ENCODE data around the gene POLR3G.

Gene POLR3G, protein sequence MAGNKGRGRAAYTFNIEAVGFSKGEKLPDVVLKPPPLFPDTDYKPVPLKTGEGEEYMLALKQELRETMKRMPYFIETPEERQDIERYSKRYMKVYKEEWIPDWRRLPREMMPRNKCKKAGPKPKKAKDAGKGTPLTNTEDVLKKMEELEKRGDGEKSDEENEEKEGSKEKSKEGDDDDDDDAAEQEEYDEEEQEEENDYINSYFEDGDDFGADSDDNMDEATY

GRCh38 chr5:90474235-90475107 lies at the start of gene POLR3G, which contains the start of gene MBLAC2:
TSS of gene POLR3G (plus strand) at chr5:90474864. CDS start at chr5:90485568, 10,704 bp downstream.
TSS of gene MBLAC2 (minus strand) at chr5:90474771. CDS start at chr5:90474292, 479 bp downstream.
- DNase-seq (ENCODE audit: low read depth), result peak; percentile 75

- no peak for DNase-seq (ENCODE audit: low read depth)
These were observed 40.4 kb upstream of the POLR3G start for GRCh38 chr5:90434116-90434714.

DNA sequence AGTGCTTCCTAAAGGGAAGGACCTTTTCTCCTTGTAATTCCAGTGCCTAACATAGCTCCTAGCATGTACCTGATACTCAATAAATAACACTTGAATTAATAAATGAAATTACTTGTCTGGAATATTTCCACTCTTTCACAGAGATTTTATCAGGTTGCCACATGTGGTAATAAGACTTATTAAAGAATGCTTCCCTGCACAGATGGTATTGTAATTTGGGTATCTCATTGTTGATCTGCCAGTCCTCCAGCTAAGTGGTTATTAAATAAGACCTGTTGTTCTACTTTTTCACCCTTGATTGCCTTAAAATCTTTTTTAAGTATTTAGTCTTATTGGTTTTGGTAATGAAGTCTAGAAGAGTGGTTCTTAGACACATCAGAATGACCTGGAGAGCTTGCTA lies 37.0 kb upstream of the POLR3G start:
- DNase-seq (ENCODE audit: low read depth), result no peak

DNA sequence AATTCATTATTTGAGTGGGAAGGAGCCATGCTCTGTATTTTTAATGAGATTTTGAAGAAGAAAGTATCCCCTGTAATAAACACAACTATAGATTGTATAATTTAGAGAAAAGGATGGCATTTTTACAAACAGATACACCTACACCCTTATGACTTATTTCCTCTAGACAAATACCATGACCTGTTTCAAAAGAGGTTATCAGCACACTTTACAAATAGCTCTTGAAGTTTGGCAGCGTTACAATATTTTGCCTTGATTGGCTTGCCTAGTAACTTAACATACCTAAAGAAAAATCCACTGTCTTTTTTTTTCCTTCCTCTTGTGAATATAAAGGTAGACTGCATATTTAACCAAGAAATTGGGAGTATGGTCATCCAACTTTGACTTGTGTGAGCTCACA lies 36.6 kb upstream of the POLR3G start:
- DNase-seq (ENCODE audit: low read depth), result no peak

- DNase-seq (ENCODE audit: low read depth), result no peak
These were observed 34.0 kb upstream of the POLR3G start for GRCh38 chr5:90440644-90441043.

DNA sequence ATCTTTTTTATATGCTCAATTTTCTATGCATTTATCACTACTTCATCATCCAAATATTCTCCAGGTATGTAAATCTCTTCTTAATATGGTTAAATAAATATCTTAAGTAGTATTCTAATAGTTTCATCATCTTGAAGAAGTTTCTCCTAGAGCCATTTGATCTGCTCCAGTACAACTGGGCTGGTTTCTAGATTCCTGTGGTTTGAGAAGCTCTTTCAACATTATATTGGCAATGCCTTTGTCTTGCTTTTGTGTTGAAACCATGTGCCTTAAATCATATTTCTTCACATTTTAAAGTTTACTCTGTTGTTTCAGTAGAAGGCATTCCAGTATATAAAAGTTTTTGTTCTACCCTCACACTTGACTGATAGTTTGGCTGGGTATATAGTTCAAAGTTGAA lies 27.7 kb upstream of the POLR3G start:
- no peak for DNase-seq (ENCODE audit: low read depth)

- DNase-seq (ENCODE audit: low read depth), result no peak
These were observed 13.4 kb upstream of the POLR3G start for GRCh38 chr5:90461288-90461687.

- DNase-seq (ENCODE audit: low read depth), result no peak
These were observed 1.8 kb upstream of the POLR3G start for GRCh38 chr5:90472783-90473395.

DNA sequence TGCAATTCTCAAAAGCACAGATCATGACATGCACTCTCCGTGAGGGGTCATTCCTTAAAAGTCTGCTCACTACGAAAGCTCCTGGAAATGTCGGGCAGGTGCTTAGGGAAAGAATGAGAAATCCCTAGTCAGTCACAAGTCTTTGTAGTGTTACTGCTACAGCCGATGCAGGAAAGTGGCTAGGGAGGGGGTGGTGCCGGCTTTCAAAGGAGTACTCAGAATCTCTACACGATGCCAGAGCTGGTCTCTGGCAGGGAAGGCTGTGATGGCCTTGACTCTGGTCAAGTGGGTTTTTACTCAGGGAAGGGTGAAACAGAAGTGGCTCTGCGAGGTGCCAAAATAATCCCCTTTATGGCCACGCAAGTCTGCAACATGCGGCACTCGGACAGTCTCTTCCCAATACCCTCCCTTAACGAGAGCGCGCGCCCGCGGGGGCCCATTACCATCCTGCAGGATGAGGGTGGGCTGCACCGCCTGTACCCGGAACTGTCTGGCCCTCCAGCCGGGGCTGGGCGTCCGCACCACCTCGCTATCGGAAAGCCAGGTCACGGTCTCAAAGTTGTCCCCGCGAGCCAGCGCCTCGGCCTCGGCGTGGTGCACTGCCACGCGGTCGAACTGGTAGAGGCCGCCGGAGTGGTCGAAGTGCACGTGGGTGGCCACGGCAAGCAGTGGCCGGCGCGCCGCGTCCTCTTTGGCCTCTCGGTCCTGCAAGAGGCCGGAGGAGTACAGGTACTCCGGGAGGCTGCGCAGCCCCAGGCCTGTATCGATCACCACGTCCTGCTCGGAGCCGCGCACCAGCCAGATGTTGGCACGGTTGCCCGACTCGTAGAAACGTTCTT lies 1.0 kb upstream of the POLR3G start:
- DNase-seq (ENCODE audit: low read depth), result peak; percentile 17

- DNase-seq (ENCODE audit: low read depth), result no peak
These were observed 844 bp downstream of the POLR3G start for GRCh38 chr5:90475436-90475980.

DNA sequence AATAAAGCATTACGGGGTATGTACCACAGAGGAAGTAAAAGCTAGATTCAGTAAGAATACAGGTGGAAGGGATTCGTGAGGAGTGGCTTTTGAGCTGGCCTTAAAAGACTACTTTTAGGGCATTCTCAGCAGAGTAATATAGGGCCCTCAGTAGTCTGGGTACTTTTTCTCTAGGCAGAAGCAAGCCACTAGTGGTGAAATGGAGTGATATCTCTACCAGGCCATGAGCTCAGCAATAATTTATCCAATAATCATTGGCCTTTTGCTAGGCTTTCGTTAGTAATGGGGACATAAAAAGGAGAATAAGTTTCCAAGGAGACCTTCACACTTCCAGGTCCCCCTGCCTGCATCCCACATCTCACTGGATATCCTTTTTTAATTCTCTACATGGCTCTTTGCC lies 1.7 kb downstream of the POLR3G start:
- DNase-seq (ENCODE audit: low read depth), result no peak

- no peak for DNase-seq (ENCODE audit: low read depth)
These were observed 2.4 kb downstream of the POLR3G start for GRCh38 chr5:90477073-90477472.

GRCh38 chr5:90477621-90478215 lies 3.1 kb downstream of the POLR3G start:
- DNase-seq (ENCODE audit: low read depth), result no peak

DNA sequence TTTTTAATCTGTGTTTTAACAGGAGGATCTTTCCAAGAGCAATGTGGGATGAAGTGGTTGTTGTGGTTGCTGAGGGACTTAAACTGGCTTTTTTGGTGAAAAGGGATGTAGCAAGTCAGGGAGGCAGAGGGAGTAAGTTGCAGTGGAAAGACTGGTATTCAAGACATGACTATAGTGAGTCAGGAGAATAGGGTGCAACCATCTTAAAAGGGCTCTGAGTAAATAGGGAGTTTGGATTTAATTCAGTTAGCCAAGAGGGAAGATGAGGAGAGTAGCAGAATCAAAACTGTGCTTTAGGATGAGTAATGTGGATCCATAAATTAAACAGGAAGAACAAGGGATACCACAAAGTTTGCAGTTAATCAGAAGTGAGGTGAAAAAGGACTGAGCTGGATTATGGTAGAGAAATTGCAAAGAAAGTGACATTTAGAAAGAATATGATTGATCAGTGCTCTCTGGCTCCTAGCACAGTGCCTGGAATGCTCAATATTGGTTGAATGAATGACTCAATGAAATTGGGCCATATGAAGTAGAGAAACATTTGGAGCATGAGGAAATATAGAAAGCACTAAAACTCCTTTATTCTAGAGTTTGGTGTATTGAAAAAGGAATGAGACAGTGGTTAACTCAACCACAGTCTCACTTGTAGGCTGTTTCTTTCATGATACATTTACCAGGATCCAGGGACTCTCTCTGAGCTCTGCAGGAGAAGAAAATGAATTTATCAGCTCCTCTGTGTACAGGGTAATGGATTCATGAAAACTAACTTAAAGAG lies 5.1 kb downstream of the POLR3G start:
- DNase-seq (ENCODE audit: low read depth), result no peak

- DNase-seq (ENCODE audit: low read depth), result no peak
These were observed 6.0 kb downstream of the POLR3G start for GRCh38 chr5:90480699-90481098.

DNA sequence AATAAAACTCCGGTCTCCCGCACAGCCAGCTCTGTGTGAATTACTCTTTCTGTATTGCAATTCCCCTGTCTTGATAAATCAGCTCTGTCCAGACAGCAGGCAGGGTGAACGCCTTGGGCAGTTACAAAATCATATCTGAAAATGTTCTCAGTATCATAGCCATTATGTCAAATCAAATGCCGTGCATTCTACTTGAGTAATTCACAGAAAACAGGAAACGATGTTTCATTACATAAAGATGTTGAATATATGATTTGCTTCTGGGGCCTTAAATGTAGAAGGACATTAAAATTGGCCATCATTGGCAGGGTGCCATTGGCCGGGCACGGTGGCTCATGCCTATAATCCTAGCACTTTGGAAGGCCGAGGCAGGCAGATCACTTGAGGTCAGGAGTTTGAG lies 8.5 kb downstream of the POLR3G start:
- no peak for DNase-seq (ENCODE audit: low read depth)

DNA sequence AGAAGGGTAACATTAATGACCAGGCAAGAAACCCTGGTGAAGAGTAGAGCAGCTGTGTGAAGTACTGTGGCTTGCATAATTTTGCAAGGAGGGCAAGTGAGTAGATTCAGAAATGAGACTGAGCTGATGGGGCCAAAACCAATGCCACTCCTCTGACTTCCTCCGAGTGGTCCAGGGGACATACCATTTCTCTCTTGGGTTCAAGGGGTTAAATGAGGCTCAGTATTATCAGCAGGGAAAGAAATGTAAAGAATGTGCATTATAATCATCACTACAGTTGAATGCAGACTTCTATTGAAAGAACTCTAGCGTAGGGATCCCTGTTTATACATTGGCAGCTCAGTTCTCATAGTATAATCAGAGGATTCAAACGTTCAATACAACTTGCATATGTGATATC lies 9.9 kb downstream of the POLR3G start:
- no peak for DNase-seq (ENCODE audit: low read depth)

- DNase-seq (ENCODE audit: low read depth), result no peak
These were observed 14.1 kb downstream of the POLR3G start for GRCh38 chr5:90488791-90489190.

DNA sequence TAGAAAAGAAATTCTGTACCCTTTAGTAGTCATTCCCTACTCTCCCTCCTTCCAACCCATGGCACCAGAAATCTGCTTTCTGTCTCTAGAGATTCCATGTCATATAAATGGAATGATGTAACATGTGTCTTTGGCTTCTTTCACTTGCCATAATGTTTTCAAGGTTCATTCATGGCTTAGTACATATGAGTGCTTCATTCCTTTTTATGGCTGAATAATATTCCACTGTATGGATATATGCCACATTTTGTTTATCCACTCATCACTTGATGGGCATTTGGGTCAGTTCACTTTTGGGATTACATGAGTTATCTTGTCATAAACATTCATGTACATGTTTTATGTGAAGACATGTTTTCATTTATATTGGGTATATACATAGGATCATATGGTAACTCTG lies 19.4 kb downstream of the POLR3G start:
- DNase-seq (ENCODE audit: low read depth), result no peak

DNA sequence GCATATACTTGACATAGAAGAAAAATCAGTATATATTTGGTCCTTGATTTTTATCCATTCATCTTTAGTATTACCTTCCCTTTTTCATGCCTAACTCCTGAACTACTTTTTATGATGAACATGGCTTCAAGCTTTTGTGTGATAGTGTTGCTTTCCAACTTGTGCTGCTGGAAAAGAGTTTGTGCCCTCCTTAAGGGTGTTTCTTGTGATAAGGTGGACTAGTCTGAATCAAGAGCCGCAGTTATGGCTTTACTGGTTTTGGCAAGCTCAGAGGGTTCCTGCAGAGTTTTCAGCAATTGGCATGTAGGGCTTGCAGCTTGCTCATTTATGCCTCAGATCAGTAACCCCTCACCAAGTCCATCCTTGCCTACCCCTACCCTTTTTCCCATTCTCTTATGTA lies 20.5 kb downstream of the POLR3G start:
- no peak for DNase-seq (ENCODE audit: low read depth)

Data from stimulated activated CD8-positive, alpha-beta memory T cell treated with anti-CD3 and anti-CD28 coated beads, Interleukin-15, amount 100 ng/mL, for 24 hours (primary cell).